Stimulated activated CD8-positive, alpha-beta memory T cell treated with anti-CD3 and anti-CD28 coated beads, Interleukin-7, amount 100 ng/mL, for 24 hours (primary cell): ENCODE data around the gene PICK1.

ENCODE experiments used
- DNase-seq: peaks from one replicate; pipeline ENCODE4 v3.0.0-alpha.2; 2020; ENCODE audit warnings: low read depth

The PICK1 gene

DNA sequence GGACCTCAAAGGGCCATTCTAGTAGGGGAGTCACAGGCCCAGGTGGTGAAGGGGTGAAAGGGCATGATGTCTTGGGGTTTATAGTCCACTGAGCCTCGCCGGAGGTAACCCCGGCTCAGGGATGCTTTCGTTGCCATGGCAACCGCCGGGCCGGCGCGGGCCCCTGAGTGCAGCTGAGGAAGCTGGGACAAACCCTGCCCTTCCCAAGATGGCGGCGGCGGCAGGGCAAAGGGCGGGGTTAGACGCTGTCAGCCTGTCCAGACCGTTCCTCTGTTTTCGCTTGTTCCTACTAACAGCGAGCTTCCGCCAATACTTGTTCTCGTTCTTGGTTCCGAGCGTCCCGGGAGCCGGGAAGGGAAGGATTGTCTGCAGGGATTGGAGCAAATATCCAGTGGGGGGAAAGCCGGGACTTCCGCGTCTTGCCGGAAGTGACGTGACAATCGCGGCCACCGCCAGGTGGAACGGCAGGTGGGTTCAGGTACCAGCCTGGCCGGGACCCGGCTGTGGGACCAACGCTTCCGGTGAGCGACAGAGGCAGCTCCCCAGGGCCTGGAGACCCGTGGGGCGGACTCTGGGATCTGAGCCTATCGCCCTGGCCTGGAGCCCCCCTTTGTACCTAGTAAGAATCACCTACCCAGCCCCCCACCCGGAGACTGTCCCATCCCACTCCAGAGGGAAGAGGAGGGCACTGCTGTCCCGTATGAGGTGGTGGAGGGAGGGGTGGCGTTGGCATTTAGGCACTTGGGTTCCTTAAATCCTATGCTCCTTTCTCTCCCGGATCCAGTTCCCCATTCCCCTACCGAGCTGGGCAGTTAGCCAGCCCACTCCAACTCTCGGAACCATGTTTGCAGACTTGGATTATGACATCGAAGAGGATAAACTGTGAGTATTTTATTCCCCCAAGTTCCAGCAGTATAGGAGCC lies at the start of gene PICK1:
Gene PICK1, plus strand, starts transcription at position 436 of the 923 bp plus-strand sequence. Its CDS starts 406 bp downstream, at position 842.
- peak; percentile 59 for DNase-seq

DNA sequence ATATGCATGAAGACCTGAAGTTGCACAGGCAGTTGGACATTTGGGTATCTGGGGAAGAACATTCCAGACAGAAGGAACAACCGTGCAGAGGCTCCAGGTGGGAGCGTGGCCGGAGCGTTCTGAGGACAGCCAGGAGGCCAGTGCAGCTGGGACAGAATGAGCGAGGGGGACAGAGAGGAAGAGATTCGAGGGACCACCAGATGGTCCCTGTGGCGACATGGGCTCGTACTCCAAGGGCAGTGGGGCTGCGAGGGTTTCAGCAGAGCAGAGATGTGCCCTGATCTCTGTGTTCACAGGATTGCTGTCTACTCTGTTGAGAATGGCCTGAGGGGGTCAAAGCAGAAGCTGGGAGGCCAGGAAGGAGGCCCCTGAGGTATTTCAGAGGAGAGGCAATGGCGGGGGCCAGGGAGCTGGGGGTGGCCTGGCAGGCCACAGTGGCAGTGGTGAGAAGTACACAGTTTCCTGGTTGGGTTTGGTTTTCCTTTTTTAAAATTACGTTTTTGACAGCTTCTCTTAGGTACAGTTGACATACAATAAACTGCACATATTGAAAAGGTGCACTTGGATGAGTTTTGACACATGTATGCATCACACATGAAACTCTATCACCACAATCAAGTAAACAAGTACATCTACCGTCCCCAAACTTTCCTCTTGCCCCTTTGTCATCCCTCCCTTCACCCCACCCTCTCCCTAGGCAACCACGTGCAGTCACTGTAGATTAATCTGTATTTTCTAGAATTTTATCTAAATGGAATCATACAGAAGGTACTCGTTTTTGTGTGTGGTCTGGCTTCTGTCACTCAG lies 48.0 kb upstream of the PICK1 start:
- no peak for DNase-seq

GRCh38 chr22:38012604-38013072 lies 44.6 kb upstream of the PICK1 start:
- no peak for DNase-seq

GRCh38 chr22:38014083-38014482 lies 43.1 kb upstream of the PICK1 start:
- no peak for DNase-seq

DNA sequence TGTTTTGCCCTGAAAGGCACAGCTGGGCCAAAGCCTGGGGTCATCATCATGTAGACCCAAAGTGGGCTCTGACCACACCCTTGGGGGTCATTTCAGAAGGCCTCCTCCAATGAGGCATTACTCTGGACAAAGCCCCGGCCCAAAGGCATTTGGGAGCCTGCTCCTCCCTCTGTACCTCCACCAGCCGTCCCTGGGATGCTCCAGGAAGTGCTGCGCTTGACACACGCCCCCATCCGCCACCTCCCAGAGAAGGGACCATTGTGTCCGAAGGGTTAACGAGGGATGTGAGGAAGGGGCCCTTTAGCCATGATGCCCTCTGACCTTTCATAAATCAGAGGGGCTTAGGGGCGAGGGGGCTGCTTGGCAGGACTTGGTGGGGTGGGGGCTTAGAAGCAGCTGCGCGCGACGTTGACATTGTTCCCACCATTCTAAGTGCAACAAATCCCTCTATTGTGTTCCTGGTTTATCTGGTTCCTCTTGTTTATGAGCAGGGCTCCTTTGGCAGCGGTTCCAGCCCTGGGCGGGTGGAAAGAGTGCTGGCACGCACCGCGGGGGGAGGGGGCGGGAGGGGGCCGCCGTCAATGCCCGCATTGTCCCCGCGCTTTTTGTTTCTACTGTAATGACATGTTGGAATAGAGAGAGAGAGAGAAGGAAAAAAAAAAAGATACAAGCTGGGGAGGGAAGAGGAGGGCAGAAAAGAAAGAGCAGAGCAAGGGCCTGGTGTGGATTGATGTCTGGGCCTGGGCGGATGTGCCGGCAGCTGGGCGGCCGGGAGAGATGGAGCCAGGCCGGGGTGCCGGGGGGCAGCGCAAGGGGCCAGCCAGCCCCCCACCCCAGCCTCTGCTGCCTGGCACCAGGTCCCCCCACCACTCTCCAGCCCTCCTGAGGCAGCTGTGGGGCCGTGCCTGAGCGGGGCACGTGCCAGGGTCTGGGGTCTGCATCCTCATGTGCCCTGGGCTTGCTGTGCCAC lies 40.7 kb upstream of the PICK1 start:
- DNase-seq: no peak

- no peak for DNase-seq
Observed at GRCh38 chr22:38017272-38017920, 39.8 kb upstream of the PICK1 start.

DNA sequence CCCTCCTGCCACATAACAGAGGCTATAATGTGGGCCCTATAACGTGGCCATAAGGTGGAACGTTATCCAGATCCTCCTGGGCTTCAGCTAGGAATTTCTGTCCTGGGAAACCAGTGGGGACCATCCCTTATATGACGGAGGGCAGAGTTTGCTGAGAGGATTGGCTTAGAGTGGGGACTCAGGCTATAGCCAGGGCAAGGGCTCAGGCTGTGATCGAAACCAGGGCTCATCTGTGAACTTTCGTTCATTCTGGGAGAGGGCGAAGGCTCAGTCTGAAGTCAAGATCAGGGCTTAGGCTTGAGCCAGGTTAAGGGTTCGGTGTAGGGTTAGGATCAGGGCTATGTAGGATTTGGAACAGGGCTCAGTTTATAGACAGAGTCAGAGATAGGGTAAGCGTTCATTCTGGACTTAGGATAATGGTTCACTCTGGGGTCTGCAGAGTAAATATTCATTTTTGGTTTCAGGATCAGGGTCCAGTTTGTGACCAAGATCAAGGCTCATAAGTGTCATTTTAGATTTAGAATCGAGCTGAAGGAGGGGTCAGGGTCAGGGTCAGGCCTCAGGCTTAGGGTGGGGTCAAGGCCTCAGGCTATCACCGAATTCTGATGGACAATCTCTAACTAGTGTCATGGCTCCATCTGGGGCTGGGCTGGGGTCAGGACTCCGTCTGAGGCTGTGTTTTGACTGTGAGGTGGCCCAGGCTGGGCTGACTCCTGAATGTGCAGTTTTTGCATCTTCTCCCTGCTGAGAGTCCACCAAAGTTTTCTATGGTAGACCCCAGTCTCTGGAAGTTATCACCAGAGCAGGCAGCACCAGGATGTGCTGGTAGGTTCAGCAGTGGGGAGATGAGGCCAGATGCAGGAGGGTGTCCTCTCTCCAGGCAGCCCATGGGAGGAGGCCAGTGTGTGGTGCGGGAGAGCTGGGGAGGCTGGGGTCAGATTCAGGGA lies 39.0 kb upstream of the PICK1 start:
- no peak for DNase-seq

- no peak for DNase-seq
Observed at GRCh38 chr22:38018938-38019827, 38.0 kb upstream of the PICK1 start.

DNA sequence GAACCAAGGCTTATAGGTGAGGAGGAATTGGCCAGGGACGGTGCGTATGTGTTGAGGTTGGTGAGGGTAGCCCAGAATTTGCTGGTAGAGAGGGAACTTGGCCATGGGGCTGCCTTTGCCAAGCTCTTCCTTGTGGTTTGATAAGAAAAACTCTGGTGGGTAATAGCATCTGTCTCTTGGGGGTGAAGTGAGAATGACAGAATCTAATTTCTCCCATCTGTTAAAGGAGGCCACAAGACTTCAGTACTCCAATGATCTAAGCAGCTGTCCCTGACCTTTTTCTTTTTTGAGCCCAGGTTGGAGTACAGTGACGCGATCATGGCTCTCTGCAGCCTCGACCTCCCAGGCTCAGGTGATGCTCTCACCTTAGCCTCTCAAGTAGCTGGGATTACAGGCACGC lies 36.0 kb upstream of the PICK1 start:
- no peak for DNase-seq

DNA sequence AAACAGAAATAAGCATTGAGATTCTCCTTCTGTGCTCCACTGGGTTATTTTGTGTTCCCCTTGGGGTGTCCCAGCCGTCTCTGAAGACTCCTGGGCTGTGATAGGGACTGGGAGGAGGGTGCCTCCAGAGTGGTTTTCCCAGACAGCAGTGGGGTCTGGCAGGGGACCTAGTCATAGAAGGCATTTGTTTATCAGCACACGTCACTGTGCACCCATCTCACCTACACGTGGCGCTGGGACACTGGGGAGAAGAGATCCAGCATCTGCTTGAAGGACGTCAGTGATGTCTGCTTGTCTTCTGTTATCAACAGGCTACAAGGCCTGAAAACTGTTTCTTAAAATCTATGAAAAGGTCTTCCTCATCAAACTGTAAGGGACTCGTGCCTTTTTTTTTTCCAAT lies 34.2 kb upstream of the PICK1 start:
- DNase-seq: no peak

DNA sequence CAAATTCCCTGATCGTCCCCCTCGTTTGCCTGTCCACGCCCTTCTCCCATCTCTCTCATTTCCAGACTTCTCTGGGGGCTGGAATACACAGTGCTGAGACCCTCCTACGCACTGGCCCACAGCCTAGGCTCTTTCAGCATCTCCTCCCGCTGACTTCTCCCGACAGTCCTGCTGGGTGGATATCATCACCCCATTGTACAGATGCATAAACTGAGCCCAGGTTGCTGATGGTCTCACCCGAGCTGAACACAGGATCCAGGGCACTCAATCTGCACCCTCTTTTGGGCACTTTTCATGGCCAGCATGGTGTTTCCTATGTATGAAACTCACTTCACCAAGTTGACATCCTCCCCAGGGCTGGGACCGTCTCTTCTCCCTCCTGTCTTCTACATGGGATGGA lies 31.7 kb upstream of the PICK1 start:
- DNase-seq: no peak

GRCh38 chr22:38026130-38027111 lies 30.8 kb upstream of the PICK1 start:
- DNase-seq: no peak

DNA sequence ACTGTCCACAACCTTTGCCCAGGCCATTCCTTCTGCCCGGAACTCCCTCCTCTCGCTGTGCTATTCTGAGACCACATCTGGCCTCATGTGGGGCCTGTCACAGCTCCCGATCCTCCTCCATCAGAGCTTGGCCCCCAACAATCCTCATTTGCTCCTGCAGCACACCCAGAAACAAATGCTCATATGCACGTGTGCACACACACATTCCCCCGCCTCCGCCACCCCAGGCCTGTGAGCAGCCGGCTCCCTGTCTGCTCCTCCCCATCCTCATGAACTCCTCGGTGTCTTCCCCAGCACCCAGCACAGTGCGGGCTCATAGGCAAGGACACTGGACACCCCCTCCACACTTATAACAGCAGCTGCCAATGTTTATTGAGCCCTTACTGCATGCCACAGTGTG lies 29.7 kb upstream of the PICK1 start:
- DNase-seq: no peak

- DNase-seq: no peak
Observed at GRCh38 chr22:38028344-38029130, 28.7 kb upstream of the PICK1 start.

GRCh38 chr22:38029370-38029769 lies 27.8 kb upstream of the PICK1 start:
- DNase-seq: no peak

- no peak for DNase-seq
Observed at GRCh38 chr22:38029901-38030300, 27.3 kb upstream of the PICK1 start.
